ENCODE data around the gene VTI1A. TPM values are rescaled to one million over a fixed set of nuclear protein-coding genes. Genes with fewer than 3 reads are reported as not detected.
A peak's percentile ranks its signal among the peaks of the same experiment; 100 is the strongest.

The VTI1A gene
- total and polyA plus RNA-seq, 9 of the 15 experiments (the other 6 are each of a cell fraction or from before 2014, with no cell fraction given): 9.3 to 21.4 (median 16.0) TPM

GRCh38 chr10:112467541-112468075, 20.6 kb downstream of the VTI1A start:
- H3K4me2 ChIP-seq (ENCODE audit: insufficient read depth, low read length): no peak overlapping the region
- H3K79me2 ChIP-seq (ENCODE audit: control insufficient read depth, insufficient read depth, low read length): no peaks in the 10 kb centered on the region
- H3K27ac ChIP-seq (ENCODE audit: extremely low read depth, low read depth, low read length): no peak overlapping the region
- ATAC-seq: no peak
- ChIA-PET CTCF (ENCODE audit: low intra/inter-chr PET ratio) (no interaction called here), POLR2A (no interaction called here)
- H3K9ac ChIP-seq (ENCODE audit: insufficient read depth in 1 of 2, low read depth in 2 of 2, low read length in 2 of 2): no peak overlapping the region
- H3K9me1 ChIP-seq (ENCODE audit: control insufficient read depth, insufficient read depth, low read length): no peaks in the 10 kb centered on the region
- in situ Hi-C loops (cut with MboI): no loop called here
- no peak for FAIRE-seq
- no peak for DNase-seq (ENCODE audit: extremely low read depth in 1 of 4, low spot score in 3 of 4)
- no TSS peak for BruUV-seq (replicated peaks)
- intact Hi-C loops (cut with micrococcal nuclease): no loop called here
- H3K4me3 ChIP-seq: no peak overlapping the region
- no peak overlapping the region for H2AFZ ChIP-seq (ENCODE audit: low read depth, low read length)
- H3K4me1 ChIP-seq (replicated peaks in 1 of 2; ENCODE audit: control insufficient read depth in 2 of 2, insufficient read depth in 2 of 2, low read length in 2 of 2): no peaks in the 10 kb centered on the region
- H3K36me3 ChIP-seq (ENCODE audit: control insufficient read depth, insufficient read depth, low read length): peaks cover 22% of the 10 kb centered on the region; the same call in 2 of the 3 replicates
- no peaks in the 10 kb centered on the region for H4K20me1 ChIP-seq (replicated peaks; ENCODE audit: control insufficient read depth, insufficient read depth, low read length)
- no peaks in the 10 kb centered on the region for H3K27me3 ChIP-seq (ENCODE audit: control insufficient read depth in 2 of 2, insufficient read depth in 2 of 2, low read length in 2 of 2)
- WGBS (ENCODE audit: insufficient coverage, low coverage, missing lambda C conversion rate): 67% methylated on average over 1 of the region's 1 CpG
- H3K9me3 ChIP-seq (replicated peaks; ENCODE audit: control insufficient read depth, insufficient read depth, low read depth, low read length): no peaks in the 10 kb centered on the region
- TF ChIP-seq ZNF398 (CRISPR knock-in tag; IDR thresholded peaks at IDR 0.05) (no peak), REST (IDR thresholded peaks at IDR 0.05; ENCODE audit: borderline replicate concordance) (peak; percentile 78), REST (CRISPR knock-in tag; IDR thresholded peaks at IDR 0.05; ENCODE audit: low read depth) (no peak), BCOR (IDR thresholded peaks at IDR 0.05) (no peak), KAT7 (CRISPR knock-in tag; IDR thresholded peaks at IDR 0.05; ENCODE audit: borderline replicate concordance) (no peak), OTX1 (CRISPR knock-in tag; IDR thresholded peaks at IDR 0.05) (no peak), EHMT2 (IDR thresholded peaks at IDR 0.05) (peak; percentile 57; the same call in 1 of the 2 replicates), HMGXB4 (CRISPR knock-in tag; IDR thresholded peaks at IDR 0.05) (no peak), NCOA4 (IDR thresholded peaks at IDR 0.05; ENCODE audit: partially characterized antibody) (no peak), ZNF165 (CRISPR knock-in tag; IDR thresholded peaks at IDR 0.05; ENCODE audit: borderline replicate concordance) (no peak)

Data from K562 (cell line).